ENCODE measurements around the gene INPP5E. TPM values are rescaled to one million over a fixed set of nuclear protein-coding genes. Genes with fewer than 3 reads are reported as not detected.

The INPP5E gene, protein sequence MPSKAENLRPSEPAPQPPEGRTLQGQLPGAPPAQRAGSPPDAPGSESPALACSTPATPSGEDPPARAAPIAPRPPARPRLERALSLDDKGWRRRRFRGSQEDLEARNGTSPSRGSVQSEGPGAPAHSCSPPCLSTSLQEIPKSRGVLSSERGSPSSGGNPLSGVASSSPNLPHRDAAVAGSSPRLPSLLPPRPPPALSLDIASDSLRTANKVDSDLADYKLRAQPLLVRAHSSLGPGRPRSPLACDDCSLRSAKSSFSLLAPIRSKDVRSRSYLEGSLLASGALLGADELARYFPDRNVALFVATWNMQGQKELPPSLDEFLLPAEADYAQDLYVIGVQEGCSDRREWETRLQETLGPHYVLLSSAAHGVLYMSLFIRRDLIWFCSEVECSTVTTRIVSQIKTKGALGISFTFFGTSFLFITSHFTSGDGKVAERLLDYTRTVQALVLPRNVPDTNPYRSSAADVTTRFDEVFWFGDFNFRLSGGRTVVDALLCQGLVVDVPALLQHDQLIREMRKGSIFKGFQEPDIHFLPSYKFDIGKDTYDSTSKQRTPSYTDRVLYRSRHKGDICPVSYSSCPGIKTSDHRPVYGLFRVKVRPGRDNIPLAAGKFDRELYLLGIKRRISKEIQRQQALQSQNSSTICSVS
- 10 to 100 TPM in 2 of 4 donors, 1 to 10 TPM in 2; 8.4 to 17.1 (median 12.5) TPM for total RNA-seq

DNA sequence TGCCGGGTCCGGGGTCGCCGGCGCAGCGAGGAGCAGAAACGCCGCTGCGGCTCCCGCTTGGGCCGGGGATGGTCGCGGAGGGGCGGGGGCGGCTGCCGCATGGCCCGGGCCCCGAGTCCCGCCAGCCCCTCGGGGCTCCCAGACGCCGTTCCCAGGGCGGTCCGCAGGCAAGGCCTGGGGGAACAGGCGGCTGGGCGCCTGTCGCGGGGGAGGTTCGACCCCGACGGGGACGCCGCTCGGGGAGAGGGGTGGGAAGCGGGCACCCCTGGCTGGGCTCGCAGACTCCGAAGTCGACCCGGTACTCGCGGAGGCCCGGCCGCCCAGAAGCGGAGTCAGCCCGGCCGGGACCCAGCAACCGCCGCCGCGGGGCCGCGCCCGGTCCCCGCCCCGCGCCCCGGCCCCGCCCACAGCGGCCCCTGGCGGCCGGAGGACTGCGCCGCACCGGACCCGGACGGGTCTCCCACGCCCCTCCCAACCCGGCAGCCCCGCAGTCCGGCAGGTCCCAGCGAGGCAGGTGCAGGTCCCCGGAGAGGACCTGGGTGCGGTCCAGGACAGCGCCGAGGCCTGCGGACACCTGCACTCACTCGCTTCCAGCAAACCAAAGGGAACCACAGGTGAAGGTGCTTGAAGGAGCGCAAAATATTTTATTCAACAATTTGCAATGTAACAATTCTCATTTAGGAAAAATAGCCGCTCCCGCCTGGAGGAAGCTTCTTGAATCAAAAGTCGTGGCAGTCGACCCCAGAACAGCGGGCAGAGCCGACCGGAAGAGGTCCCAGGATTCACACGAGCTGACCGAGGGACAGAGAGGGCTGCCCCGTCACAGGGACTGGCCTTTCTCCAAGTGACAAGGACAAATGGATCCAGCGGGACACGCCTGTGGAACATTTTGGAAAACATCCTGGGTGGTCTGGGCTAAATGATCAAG is at the start of gene INPP5E:
Gene INPP5E (minus strand): TSS at position 365 of the 928 bp plus-strand sequence. CDS start 426 bp downstream, outside the sequence.
- Histone ChIP-seq H3K27me3 (no peaks in the 10 kb centered on the region), H3K4me3 (peak within 1 kb of the TSS; percentile 78 to 99 (median 92)), H3K9me3 (no peaks in the 10 kb centered on the region), H3K4me1 (peaks cover 33 to 54% (median 41%) of the 10 kb centered on the region in 4 donors), H3K36me3 (peaks cover 28 to 68% (median 57%) of the 10 kb centered on the region in 4 donors), H3K27ac (replicated peaks in 1 of 4) (peak within 1 kb of the TSS; percentile 80 to 86 (median 80))
- intact Hi-C loops (cut with DNase I), result loop anchor here (5.0 kb wide), 1 partner anchor 38 kb away; no protein-coding TSS in a partner anchor
- TF ChIP-seq EP300 (IDR thresholded peaks at IDR 0.05) (no peak), POLR2AphosphoS5 (IDR thresholded peaks at IDR 0.05) (peak in 1 of 2 donors; percentile 52)
- TF ChIP-seq, protein P1, sequence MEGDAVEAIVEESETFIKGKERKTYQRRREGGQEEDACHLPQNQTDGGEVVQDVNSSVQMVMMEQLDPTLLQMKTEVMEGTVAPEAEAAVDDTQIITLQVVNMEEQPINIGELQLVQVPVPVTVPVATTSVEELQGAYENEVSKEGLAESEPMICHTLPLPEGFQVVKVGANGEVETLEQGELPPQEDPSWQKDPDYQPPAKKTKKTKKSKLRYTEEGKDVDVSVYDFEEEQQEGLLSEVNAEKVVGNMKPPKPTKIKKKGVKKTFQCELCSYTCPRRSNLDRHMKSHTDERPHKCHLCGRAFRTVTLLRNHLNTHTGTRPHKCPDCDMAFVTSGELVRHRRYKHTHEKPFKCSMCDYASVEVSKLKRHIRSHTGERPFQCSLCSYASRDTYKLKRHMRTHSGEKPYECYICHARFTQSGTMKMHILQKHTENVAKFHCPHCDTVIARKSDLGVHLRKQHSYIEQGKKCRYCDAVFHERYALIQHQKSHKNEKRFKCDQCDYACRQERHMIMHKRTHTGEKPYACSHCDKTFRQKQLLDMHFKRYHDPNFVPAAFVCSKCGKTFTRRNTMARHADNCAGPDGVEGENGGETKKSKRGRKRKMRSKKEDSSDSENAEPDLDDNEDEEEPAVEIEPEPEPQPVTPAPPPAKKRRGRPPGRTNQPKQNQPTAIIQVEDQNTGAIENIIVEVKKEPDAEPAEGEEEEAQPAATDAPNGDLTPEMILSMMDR (IDR thresholded peaks at IDR 0.05), result peak; percentile 67 to 90 (median 80)
- DNase-seq (ENCODE audit: extremely low spot score), result no peak
- WGBS, result 7% methylated on average over 13 of the region's 90 CpGs

DNA sequence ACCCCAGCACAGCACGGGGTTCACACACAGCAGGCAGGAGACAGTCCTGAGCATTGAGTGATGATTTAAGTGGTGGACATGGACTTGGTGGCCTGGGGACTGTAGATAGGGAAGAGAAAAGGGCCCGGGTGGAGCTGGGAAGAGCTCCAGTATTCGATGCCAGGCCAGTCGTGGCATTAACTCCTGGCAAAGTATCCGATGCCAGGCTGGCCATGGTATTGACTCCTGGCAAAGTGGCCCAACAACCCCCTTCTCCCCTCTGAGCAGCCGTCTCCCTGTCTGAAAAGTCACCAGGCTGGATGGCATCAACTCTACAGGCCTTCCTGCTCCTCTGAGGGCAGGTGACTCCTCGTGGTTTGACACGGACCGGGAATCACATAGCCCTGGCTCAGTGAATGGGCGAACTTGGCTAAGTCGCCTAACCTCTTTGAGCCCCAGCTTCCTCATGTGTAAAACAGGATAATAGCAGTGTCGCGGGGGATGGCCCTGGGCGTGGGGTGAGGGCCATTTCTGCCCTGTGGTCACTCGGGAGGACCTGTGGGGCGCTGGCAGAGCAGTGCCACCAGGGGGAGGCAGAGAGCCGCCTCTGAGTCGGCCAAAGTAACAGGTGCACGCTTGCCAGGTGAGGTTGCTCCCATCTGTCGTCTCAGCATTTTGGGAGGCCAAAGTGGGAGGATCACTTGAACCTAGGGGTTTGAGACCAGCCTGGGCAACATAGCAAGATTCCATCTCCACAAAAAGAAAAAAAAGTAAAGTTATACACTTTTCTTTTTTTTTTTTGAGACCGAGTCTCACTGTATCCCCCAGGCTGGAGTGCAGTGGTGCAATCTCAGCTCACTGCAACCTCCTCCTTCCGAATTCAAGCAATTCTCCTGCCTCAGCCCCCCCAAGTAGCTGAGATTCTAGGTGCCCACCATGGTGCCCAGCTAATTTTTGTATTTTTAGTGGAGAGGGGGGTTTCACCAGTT is 48.9 kb upstream of the INPP5E start:
- intact Hi-C loops (cut with DNase I), result loop anchor here (1.0 to 10.0 kb wide), 3 partner anchors 39 to 206 kb away; no protein-coding TSS in a partner anchor
- no peak for DNase-seq (ENCODE audit: extremely low spot score)
- WGBS, result 27% methylated on average over 18 of the region's 22 CpGs

DNA sequence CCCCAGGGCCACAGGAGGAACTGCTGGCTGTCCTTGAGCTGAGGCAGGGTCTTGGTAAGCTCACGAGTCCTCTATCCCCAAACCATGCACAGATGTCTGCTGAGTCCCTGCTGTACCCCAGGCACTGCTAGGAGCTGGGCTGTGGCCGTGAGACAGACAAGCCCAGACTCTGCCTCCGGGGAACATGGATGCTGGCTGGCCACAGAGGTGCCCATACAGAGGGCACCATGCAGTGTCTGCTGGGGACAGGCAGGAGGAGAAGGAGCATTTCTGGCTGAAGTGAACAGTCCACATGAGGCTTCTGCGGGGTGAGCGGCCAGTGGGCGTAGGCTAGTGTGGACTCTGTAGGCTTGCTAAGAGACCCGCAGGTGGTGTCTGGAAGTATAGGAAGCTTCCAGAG is 48.0 kb upstream of the INPP5E start:
- TF ChIP-seq, protein P1 (IDR thresholded peaks at IDR 0.05), result no peak
- TF ChIP-seq POLR2AphosphoS5 (IDR thresholded peaks at IDR 0.05) (no peak), EP300 (IDR thresholded peaks at IDR 0.05) (no peak), POLR2A (IDR thresholded peaks at IDR 0.05; ENCODE audit: low read depth) (no peak)
- H3K27me3 ChIP-seq, result no peaks in the 10 kb centered on the region
- H3K27ac ChIP-seq (replicated peaks in 1 of 4), result no peak overlapping the region
- H3K9me3 ChIP-seq, result no peaks in the 10 kb centered on the region
- peaks cover 18 to 30% (median 25%) of the 10 kb centered on the region in 4 donors for H3K4me1 ChIP-seq
- H3K36me3 ChIP-seq, result no peaks in the 10 kb centered on the region
- intact Hi-C loops (cut with DNase I), result loop anchor here (1.0 to 10.0 kb wide), 3 partner anchors 40 to 207 kb away; no protein-coding TSS in a partner anchor
- no peak for DNase-seq (ENCODE audit: extremely low spot score)
- H3K4me3 ChIP-seq, result no peak overlapping the region
- 87% methylated on average over 7 of the region's 7 CpGs for WGBS

More for the DNA sequence above, 48.9 kb upstream of the INPP5E start:
- Histone ChIP-seq H3K27me3 (no peaks in the 10 kb centered on the region), H3K9me3 (no peaks in the 10 kb centered on the region), H3K4me3 (no peak overlapping the region), H3K36me3 (no peaks in the 10 kb centered on the region), H3K4me1 (peaks cover 25 to 38% (median 28%) of the 10 kb centered on the region in 4 donors), H3K27ac (replicated peaks in 1 of 4) (no peak overlapping the region)
- TF ChIP-seq POLR2AphosphoS5 (IDR thresholded peaks at IDR 0.05), result peak in 1 of 2 donors; percentile 37
- TF ChIP-seq EP300 (IDR thresholded peaks at IDR 0.05), result no peak
- TF ChIP-seq, protein P1 (IDR thresholded peaks at IDR 0.05), result peak in 2 of 3 experiments; percentile 98 to 99

Data from esophagus muscularis mucosa (tissue), 4 donors.